OCI-LY7 (cell line): ENCODE measurements around the gene PITX2.

ENCODE experiments used
- CTCF ChIP-seq: fragments of 200-600 bp; sonication (generic); conservative IDR thresholded peaks from 2 replicates; pipeline ENCODE4 v1.5.1; 2014; ENCODE audit warnings: mild to moderate bottlenecking, antibody characterized with exemption, low read length, moderate library complexity, mixed read lengths
- EZH2phosphoT487 ChIP-seq: fragments of 200-600 bp; sonication (generic); IDR thresholded peaks from 2 replicates; pipeline ENCODE4 v1.6.1; 2018; ENCODE audit warnings: low read depth, borderline replicate concordance, mild to moderate bottlenecking, mixed run types, antibody characterized with exemption, low read length, moderate library complexity, mixed read lengths

GRCh38 chr4:110595583-110595982, 27.3 kb downstream of the PITX2 start:
- TF ChIP-seq CTCF: no peak
- TF ChIP-seq EZH2phosphoT487: no peak
